Measurements from ENCODE around the gene P2RY6. TPM values are rescaled to one million over a fixed set of nuclear protein-coding genes. Genes with fewer than 3 reads are reported as not detected.

Gene P2RY6
- total and polyA plus RNA-seq, 10 of the 15 experiments (the other 5 are each of a cell fraction or from before 2014, with no cell fraction given): 0.05 to 0.90 (median 0.22) TPM; not detected in 4

- TF ChIP-seq NFYA (IDR thresholded peaks at IDR 0.05; ENCODE audit: borderline replicate concordance, low read depth, low read length) (no peak), CTCF (IDR thresholded peaks at IDR 0.05 in 2 of 3, conservative IDR thresholded peaks at IDR 0.05 in 1 of 3; ENCODE audit: control insufficient read depth in 2 of 3, extremely low read depth in 1 of 3, insufficient read depth in 1 of 3, low read depth in 3 of 3, low read length in 3 of 3) (no peak), CBX5 (IDR thresholded peaks at IDR 0.05; ENCODE audit: low read depth) (no peak), SMARCA5 (IDR thresholded peaks at IDR 0.05) (peak; percentile 30; the same call in 1 of the 2 replicates), NFIC (IDR thresholded peaks at IDR 0.05; ENCODE audit: low read depth, low read length) (peak; percentile 72), KAT2A (conservative IDR thresholded peaks at IDR 0.05; ENCODE audit: control insufficient read depth, low read depth, low read length) (no peak), EZH2 (IDR thresholded peaks at IDR 0.05; ENCODE audit: borderline replicate concordance, control insufficient read depth, low read depth, low read length) (no peak), MYB (IDR thresholded peaks at IDR 0.05; ENCODE audit: borderline replicate concordance, low read depth, low read length) (no peak), NFXL1 (IDR thresholded peaks at IDR 0.05; ENCODE audit: borderline replicate concordance) (no peak), SMAD5 (IDR thresholded peaks at IDR 0.05; ENCODE audit: low read depth) (peak; percentile 74), RAD21 (IDR thresholded peaks at IDR 0.05; ENCODE audit: insufficient read depth, low read depth, low read length) (no peak), FOXK2 (IDR thresholded peaks at IDR 0.05) (no peak), DPF2 (IDR thresholded peaks at IDR 0.05) (peak; percentile 61; the same call in 1 of the 2 replicates), IRF4 (IDR thresholded peaks at IDR 0.05; ENCODE audit: low read depth, low read length) (peak; percentile 20), MTA2 (IDR thresholded peaks at IDR 0.05; ENCODE audit: low read depth) (no peak), MXI1 (IDR thresholded peaks at IDR 0.05; ENCODE audit: low read depth, low read length) (peak; percentile 24; the same call in 1 of the 2 replicates), BACH1 (IDR thresholded peaks at IDR 0.05; ENCODE audit: borderline replicate concordance) (no peak), IKZF1 (conservative IDR thresholded peaks at IDR 0.05) (peak; percentile 82), JUNB (IDR thresholded peaks at IDR 0.05) (peak; percentile 88), PBX3 (IDR thresholded peaks at IDR 0.05; ENCODE audit: insufficient replicate concordance, low read depth, low read length) (no peak), MAX (IDR thresholded peaks at IDR 0.05; ENCODE audit: low read depth, low read length) (peak; percentile 26; the same call in 1 of the 2 replicates), GATAD2B (conservative IDR thresholded peaks at IDR 0.05; ENCODE audit: low read depth) (peak; percentile 65), CBX3 (IDR thresholded peaks at IDR 0.05; ENCODE audit: borderline replicate concordance, low read depth) (no peak), PKNOX1 (IDR thresholded peaks at IDR 0.05) (no peak), STAT3 (IDR thresholded peaks at IDR 0.05; ENCODE audit: low read depth, low read length) (no peak), KLF5 (IDR thresholded peaks at IDR 0.05; ENCODE audit: partially characterized antibody) (no peak)
Observed at GRCh38 chr11:73325036-73325981, 53.2 kb downstream of the P2RY6 start (continued).
